ENCODE results near the gene GPBP1L1. TPM values are rescaled to one million over a fixed set of nuclear protein-coding genes. Genes with fewer than 3 reads are reported as not detected.

Gene GPBP1L1
- total and polyA plus RNA-seq, 9 of the 15 experiments (the other 6 are each of a cell fraction or from before 2014, with no cell fraction given) = 86.0 to 216 (median 138) TPM

- TF ChIP-seq, protein P1, sequence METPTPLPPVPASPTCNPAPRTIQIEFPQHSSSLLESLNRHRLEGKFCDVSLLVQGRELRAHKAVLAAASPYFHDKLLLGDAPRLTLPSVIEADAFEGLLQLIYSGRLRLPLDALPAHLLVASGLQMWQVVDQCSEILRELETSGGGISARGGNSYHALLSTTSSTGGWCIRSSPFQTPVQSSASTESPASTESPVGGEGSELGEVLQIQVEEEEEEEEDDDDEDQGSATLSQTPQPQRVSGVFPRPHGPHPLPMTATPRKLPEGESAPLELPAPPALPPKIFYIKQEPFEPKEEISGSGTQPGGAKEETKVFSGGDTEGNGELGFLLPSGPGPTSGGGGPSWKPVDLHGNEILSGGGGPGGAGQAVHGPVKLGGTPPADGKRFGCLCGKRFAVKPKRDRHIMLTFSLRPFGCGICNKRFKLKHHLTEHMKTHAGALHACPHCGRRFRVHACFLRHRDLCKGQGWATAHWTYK (CRISPR knock-in tag; IDR thresholded peaks at IDR 0.05) = no peak
- TF ChIP-seq PHF21A (IDR thresholded peaks at IDR 0.05; ENCODE audit: borderline replicate concordance, low read depth) (no peak), ZKSCAN8 (CRISPR knock-in tag; IDR thresholded peaks at IDR 0.05) (peak; percentile 41; the same call in 1 of the 2 replicates), ZNF384 (IDR thresholded peaks at IDR 0.05; ENCODE audit: low read depth, low read length) (no peak), TEAD4 (IDR thresholded peaks at IDR 0.05; ENCODE audit: low read length) (no peak), TEAD4 (CRISPR knock-in tag; IDR thresholded peaks at IDR 0.05; ENCODE audit: borderline replicate concordance) (no peak), FOXK1 (CRISPR knock-in tag; IDR thresholded peaks at IDR 0.05; ENCODE audit: borderline replicate concordance) (no peak), DDX20 (tag; IDR thresholded peaks at IDR 0.05; ENCODE audit: low read depth) (no peak), ZNF561 (CRISPR knock-in tag; conservative IDR thresholded peaks at IDR 0.05) (no peak), POLR3G (IDR thresholded peaks at IDR 0.05; ENCODE audit: extremely low read depth, insufficient read length, insufficient replicate concordance) (no peak), RBM14 (IDR thresholded peaks at IDR 0.05; ENCODE audit: borderline replicate concordance, insufficient read depth, low read depth, low read length) (no peak), ZNF764 (CRISPR knock-in tag; IDR thresholded peaks at IDR 0.05; ENCODE audit: low read depth) (no peak), ZNF140 (CRISPR knock-in tag; IDR thresholded peaks at IDR 0.05) (no peak), GATA2 (CRISPR knock-in tag; IDR thresholded peaks at IDR 0.05) (no peak), CREBBP (IDR thresholded peaks at IDR 0.05; ENCODE audit: low read depth, low read length) (no peak), CCAR2 (IDR thresholded peaks at IDR 0.05; ENCODE audit: low read depth, low read length) (no peak), CBX8 (IDR thresholded peaks at IDR 0.05; ENCODE audit: borderline replicate concordance, extremely low read depth, low read depth, low read length, poor library complexity, severe bottlenecking) (no peak), ZNF224 (CRISPR knock-in tag; IDR thresholded peaks at IDR 0.05) (no peak), ZNF408 (CRISPR knock-in tag; IDR thresholded peaks at IDR 0.05; ENCODE audit: low read depth) (no peak)
- TF ChIP-seq, protein P2, sequence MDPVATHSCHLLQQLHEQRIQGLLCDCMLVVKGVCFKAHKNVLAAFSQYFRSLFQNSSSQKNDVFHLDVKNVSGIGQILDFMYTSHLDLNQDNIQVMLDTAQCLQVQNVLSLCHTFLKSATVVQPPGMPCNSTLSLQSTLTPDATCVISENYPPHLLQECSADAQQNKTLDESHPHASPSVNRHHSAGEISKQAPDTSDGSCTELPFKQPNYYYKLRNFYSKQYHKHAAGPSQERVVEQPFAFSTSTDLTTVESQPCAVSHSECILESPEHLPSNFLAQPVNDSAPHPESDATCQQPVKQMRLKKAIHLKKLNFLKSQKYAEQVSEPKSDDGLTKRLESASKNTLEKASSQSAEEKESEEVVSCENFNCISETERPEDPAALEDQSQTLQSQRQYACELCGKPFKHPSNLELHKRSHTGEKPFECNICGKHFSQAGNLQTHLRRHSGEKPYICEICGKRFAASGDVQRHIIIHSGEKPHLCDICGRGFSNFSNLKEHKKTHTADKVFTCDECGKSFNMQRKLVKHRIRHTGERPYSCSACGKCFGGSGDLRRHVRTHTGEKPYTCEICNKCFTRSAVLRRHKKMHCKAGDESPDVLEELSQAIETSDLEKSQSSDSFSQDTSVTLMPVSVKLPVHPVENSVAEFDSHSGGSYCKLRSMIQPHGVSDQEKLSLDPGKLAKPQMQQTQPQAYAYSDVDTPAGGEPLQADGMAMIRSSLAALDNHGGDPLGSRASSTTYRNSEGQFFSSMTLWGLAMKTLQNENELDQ (CRISPR knock-in tag; IDR thresholded peaks at IDR 0.05; ENCODE audit: borderline replicate concordance) = no peak
- TF ChIP-seq, protein P3, sequence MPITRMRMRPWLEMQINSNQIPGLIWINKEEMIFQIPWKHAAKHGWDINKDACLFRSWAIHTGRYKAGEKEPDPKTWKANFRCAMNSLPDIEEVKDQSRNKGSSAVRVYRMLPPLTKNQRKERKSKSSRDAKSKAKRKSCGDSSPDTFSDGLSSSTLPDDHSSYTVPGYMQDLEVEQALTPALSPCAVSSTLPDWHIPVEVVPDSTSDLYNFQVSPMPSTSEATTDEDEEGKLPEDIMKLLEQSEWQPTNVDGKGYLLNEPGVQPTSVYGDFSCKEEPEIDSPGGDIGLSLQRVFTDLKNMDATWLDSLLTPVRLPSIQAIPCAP (CRISPR knock-in tag; IDR thresholded peaks at IDR 0.05; ENCODE audit: borderline replicate concordance) = no peak
These were observed 872 bp downstream of the GPBP1L1 start (continued) for GRCh38 chr1:45685308-45686014.

Measured in K562 (cell line).